CD14-positive monocyte (primary cell): ENCODE results near the gene UTP20. TPM values are rescaled to one million over a fixed set of nuclear protein-coding genes. Genes with fewer than 3 reads are reported as not detected.
"Not testable (repeated sequence)": the region's sequence is repeated elsewhere in the genome, so short reads cannot be mapped to it uniquely, and the experiment has no call there.

ENCODE experiments used
- DNase-seq, 3 donors: peaks; one replicate each; pipeline ENCODE4 v3.0.0-alpha.2; 2011 to 2022
- H2AFZ ChIP-seq: 2 replicates; pipeline ENCODE4 v1.6.0; 2012; ENCODE audit warnings: mild to moderate bottlenecking, low read depth, low read length, inconsistent platforms; ENCODE audit not compliant: insufficient read depth, poor library complexity, severe bottlenecking
- H3K27ac ChIP-seq, 2 donors: 1 replicate in 1 of 2; 2 replicates in 1 of 2; pipeline ENCODE4 v1.5.1; 2012 to 2013; ENCODE audit warnings: low read length in 2 of 2, control low read depth in 1 of 2, inconsistent platforms in 1 of 2, low read depth in 1 of 2, mild to moderate bottlenecking in 1 of 2
- H3K27me3 ChIP-seq, 2 donors: one replicate each; pipeline versions ENCODE4 v1.6.0 to v1.6.1; 2011 to 2013; ENCODE audit warnings: low read length in 2 of 2; ENCODE audit not compliant: control insufficient read depth in 2 of 2, insufficient read depth in 2 of 2
- H3K36me3 ChIP-seq, 2 donors: replicated peaks in 1 of 2; 1 replicate in 1 of 2; 2 replicates in 1 of 2; pipeline versions ENCODE4 v1.5.1 to v1.6.1; 2012 to 2013; ENCODE audit warnings: low read length in 2 of 2, control low read depth in 1 of 2, inconsistent platforms in 1 of 2, mild to moderate bottlenecking in 1 of 2; ENCODE audit not compliant: insufficient read depth in 2 of 2, control insufficient read depth in 1 of 2
- H3K4me1 ChIP-seq, 2 donors: 1 replicate in 1 of 2; 2 replicates in 1 of 2; pipeline versions ENCODE4 v1.5.1 to v1.6.1; 2012 to 2013; ENCODE audit warnings: low read length in 2 of 2, control low read depth in 1 of 2, inconsistent platforms in 1 of 2, mild to moderate bottlenecking in 1 of 2, moderate library complexity in 1 of 2; ENCODE audit not compliant: insufficient read depth in 2 of 2, control insufficient read depth in 1 of 2
- H3K4me2 ChIP-seq: replicated peaks from 2 replicates; pipeline ENCODE3; 2012; ENCODE audit warnings: low read length, moderate library complexity, mild to moderate bottlenecking; ENCODE audit not compliant: poor library complexity, severe bottlenecking; ENCODE audit errors: extremely low read depth
- H3K4me3 ChIP-seq, 3 experiments: fragments of 200-600 bp in 1 of 3; sonication (generic) in 1 of 3; replicated peaks in 1 of 3; 1 replicate in 2 of 3; 2 replicates in 1 of 3; pipeline ENCODE4 v1.5.1; 2011 to 2013; ENCODE audit warnings: low read length in 3 of 3, mild to moderate bottlenecking in 3 of 3, control low read depth in 2 of 3, low read depth in 2 of 3, inconsistent platforms in 1 of 3, moderate library complexity in 1 of 3
- H3K79me2 ChIP-seq: 2 replicates; pipeline ENCODE4 v1.6.0; 2012; ENCODE audit warnings: mild to moderate bottlenecking, control low read depth, inconsistent platforms, low read length, moderate library complexity; ENCODE audit not compliant: insufficient read depth
- H3K9ac ChIP-seq: 2 replicates; pipeline ENCODE4 v1.6.0; 2017; ENCODE audit warnings: low read length, mild to moderate bottlenecking; ENCODE audit not compliant: insufficient read depth, poor library complexity, severe bottlenecking
- H3K9me3 ChIP-seq, 2 donors: replicated peaks in 1 of 2; 1 replicate in 1 of 2; 2 replicates in 1 of 2; pipeline versions ENCODE4 v1.5.1 to v1.6.1; 2012 to 2013; ENCODE audit warnings: low read length in 2 of 2, control low read depth in 1 of 2; ENCODE audit not compliant: control insufficient read depth in 1 of 2, insufficient read depth in 1 of 2
- H4K20me1 ChIP-seq: 2 replicates; pipeline ENCODE4 v1.6.0; 2012; ENCODE audit warnings: mild to moderate bottlenecking, low read length, control low read depth, moderate library complexity; ENCODE audit not compliant: insufficient read depth
- H3K27ac Mint-ChIP-seq, 7 donors: one replicate each; pipeline ENCODE4 v1.8.0; 2020; ENCODE audit warnings: mild to moderate bottlenecking in 7 of 7, mixed read lengths in 7 of 7, moderate library complexity in 6 of 7, inconsistent platforms in 2 of 7
- H3K27me3 Mint-ChIP-seq, 3 donors: one replicate each; pipeline ENCODE4 v1.8.0; 2021 to 2022; ENCODE audit warnings: low read depth in 3 of 3, mild to moderate bottlenecking in 3 of 3, mixed read lengths in 3 of 3, moderate library complexity in 3 of 3, inconsistent platforms in 1 of 3
- H3K36me3 Mint-ChIP-seq, 2 donors: one replicate each; pipeline ENCODE4 v1.8.0; 2020; ENCODE audit warnings: mixed read lengths in 2 of 2, inconsistent platforms in 1 of 2, mild to moderate bottlenecking in 1 of 2
- H3K4me1 Mint-ChIP-seq: one replicate; pipeline ENCODE4 v1.8.0; 2020; ENCODE audit warnings: mild to moderate bottlenecking, mixed read lengths
- H3K4me3 Mint-ChIP-seq, 2 donors: one replicate each; pipeline ENCODE4 v1.8.0; 2020; ENCODE audit warnings: mild to moderate bottlenecking in 2 of 2, mixed read lengths in 2 of 2, moderate library complexity in 1 of 2
- H3K9me3 Mint-ChIP-seq, 7 donors: one replicate each; pipeline ENCODE4 v1.8.0; 2020 to 2022; ENCODE audit warnings: mixed read lengths in 7 of 7, mild to moderate bottlenecking in 6 of 7, moderate library complexity in 6 of 7, inconsistent platforms in 2 of 7
- CTCF ChIP-seq: fragments of 200-600 bp; IDR thresholded peaks from one replicate; pipeline ENCODE4 v1.8.0; 2022; ENCODE audit warnings: antibody characterized with exemption, mild to moderate bottlenecking
- WGBS: methylation state at CpG from one replicate; pipeline ENCODE4 v1.1.5; 2013; ENCODE audit warnings: missing lambda C conversion rate; ENCODE audit not compliant: insufficient coverage; 5-methylcytosine and 5-hydroxymethylcytosine counted together
- intact Hi-C, 2 donors: fragments of 100-400 bp; cut with micrococcal nuclease; formaldehyde crosslinking; loops; one replicate each; pipeline versions ENCODE4 v1.15.0 to v1.15.1; 2023
- polyA plus RNA-seq, 3 donors: library from polyadenylated mRNA; depleted of rRNA in 1 of 3; unstranded in 2 of 3; stranded (reverse) in 1 of 3; fragments of 300-500 nt in 2 of 3; fragments of >200 nt in 1 of 3; fragmentation: Illumina TruSeq in 2 of 3; gene quantifications; 1 replicate in 2 of 3; 2 replicates in 1 of 3; pipeline ENCODE4 v1.2.3, GENCODE V29; 2012 to 2021

The UTP20 gene
- polyA plus RNA-seq, 3 donors = 0.46 to 1.6 (median 1.2) TPM

DNA sequence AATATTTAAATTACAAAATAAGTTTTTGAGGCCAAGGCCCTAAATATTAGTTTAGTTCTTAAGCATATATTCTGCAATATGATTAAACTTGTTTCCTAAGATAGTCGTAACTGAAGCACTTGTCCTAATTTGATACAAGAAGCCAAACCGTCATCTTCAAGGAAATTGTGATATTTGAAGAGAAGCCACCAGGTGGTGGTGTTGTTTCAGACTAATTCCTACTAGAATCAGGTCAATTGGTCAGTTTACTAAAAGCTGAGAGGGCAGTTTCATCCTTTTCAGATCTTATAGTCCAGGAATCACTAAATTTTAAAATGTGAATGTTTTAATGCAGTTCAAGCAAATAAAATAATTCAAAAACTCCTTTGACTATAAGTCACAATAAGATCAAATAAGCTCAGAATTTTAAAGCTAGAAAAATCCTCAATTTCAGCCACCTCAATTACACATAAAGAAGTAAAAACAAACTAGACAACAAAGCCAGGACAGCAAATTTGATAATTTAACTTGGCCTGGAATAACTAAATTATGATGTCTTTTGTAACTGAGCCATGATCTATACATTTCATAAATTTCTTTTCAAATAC lies 134.7 kb downstream of the UTP20 start:
- no peak overlapping the region for H3K27ac ChIP-seq
- H3K4me2 ChIP-seq = no peak overlapping the region
- H3K36me3 Mint-ChIP-seq = no peaks in the 10 kb centered on the region
- no peaks in the 10 kb centered on the region for H3K36me3 ChIP-seq
- H4K20me1 ChIP-seq = no peaks in the 10 kb centered on the region
- H3K27me3 ChIP-seq = no peaks in the 10 kb centered on the region
- no peak overlapping the region for H3K9ac ChIP-seq
- H2AFZ ChIP-seq = no peak overlapping the region
- H3K9me3 ChIP-seq = no peaks in the 10 kb centered on the region
- H3K27ac Mint-ChIP-seq = no peak overlapping the region
- no peaks in the 10 kb centered on the region for H3K4me1 ChIP-seq
- no peaks in the 10 kb centered on the region for H3K9me3 Mint-ChIP-seq
- H3K4me3 Mint-ChIP-seq = no peak overlapping the region
- intact Hi-C loops = loop anchor here in 1 of 2 donors (10.0 kb wide), 1 partner anchor 430 kb away; no protein-coding TSS in a partner anchor
- DNase-seq = peak; percentile 48 to 73 (median 53)
- peak; percentile 76 for TF ChIP-seq CTCF
- H3K79me2 ChIP-seq = no peaks in the 10 kb centered on the region
- H3K4me3 ChIP-seq = no peak overlapping the region
- WGBS = no CpG with 5 or more reads among the region's 2 CpGs
- no peaks in the 10 kb centered on the region for H3K4me1 Mint-ChIP-seq
- peaks cover 2 to 5% (median 2%) of the 10 kb centered on the region in 3 donors for H3K27me3 Mint-ChIP-seq

GRCh38 chr12:101415228-101415627 lies 135.3 kb downstream of the UTP20 start:
- no peak for DNase-seq
- Histone ChIP-seq H3K79me2 (no peaks in the 10 kb centered on the region), H3K4me2 (no peak overlapping the region), H2AFZ (no peak overlapping the region), H3K36me3 (no peaks in the 10 kb centered on the region), H3K9me3 (no peaks in the 10 kb centered on the region), H3K4me3 (no peak overlapping the region), H4K20me1 (no peaks in the 10 kb centered on the region), H3K4me1 (no peaks in the 10 kb centered on the region), H3K27ac (no peak overlapping the region), H3K27me3 (no peaks in the 10 kb centered on the region), H3K9ac (no peak overlapping the region)
- H3K4me3 Mint-ChIP-seq = no peak overlapping the region
- TF ChIP-seq CTCF = no peak
- H3K9me3 Mint-ChIP-seq = no peaks in the 10 kb centered on the region
- WGBS = no CpG with 5 or more reads among the region's 1 CpG
- intact Hi-C loops = loop anchor here in 1 of 2 donors (10.0 kb wide), 1 partner anchor 430 kb away; no protein-coding TSS in a partner anchor
- no peaks in the 10 kb centered on the region for H3K4me1 Mint-ChIP-seq
- no peak overlapping the region for H3K27ac Mint-ChIP-seq
- peaks cover 2 to 5% (median 2%) of the 10 kb centered on the region in 3 donors for H3K27me3 Mint-ChIP-seq
- H3K36me3 Mint-ChIP-seq = no peaks in the 10 kb centered on the region

DNA sequence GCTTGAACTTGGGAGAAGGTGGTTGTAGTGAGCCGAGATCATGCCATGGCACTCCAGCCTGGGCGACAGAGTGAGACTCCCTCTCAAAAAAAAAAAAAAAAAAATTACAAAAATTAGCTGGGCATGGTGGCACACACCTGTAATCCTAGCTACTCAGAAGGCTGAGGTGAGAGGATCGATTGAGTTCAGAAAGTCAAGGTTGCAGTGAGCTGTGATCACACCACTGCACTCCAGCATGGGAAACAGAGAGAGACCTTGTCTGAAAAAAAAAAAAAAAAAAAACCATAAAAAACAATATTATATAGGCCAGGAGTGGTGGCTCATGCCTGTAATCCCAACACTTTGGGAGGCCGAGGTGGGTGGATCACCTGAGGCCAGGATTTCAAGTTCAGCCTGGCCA lies 142.2 kb downstream of the UTP20 start:
- H3K27me3 ChIP-seq, H3K36me3 Mint-ChIP-seq, H3K9me3 Mint-ChIP-seq, H3K27ac ChIP-seq, H3K9ac ChIP-seq, DNase-seq, H3K4me1 ChIP-seq, H3K79me2 ChIP-seq, H3K27ac Mint-ChIP-seq, H3K4me1 Mint-ChIP-seq, H4K20me1 ChIP-seq, H2AFZ ChIP-seq, intact Hi-C loops, H3K9me3 ChIP-seq, H3K27me3 Mint-ChIP-seq, H3K4me2 ChIP-seq, H3K4me3 Mint-ChIP-seq, H3K36me3 ChIP-seq, H3K4me3 ChIP-seq: not testable (repeated sequence)
- no CpG with 5 or more reads among the region's 4 CpGs for WGBS
